ENCODE data around the gene GABRD. TPM values are rescaled to one million over a fixed set of nuclear protein-coding genes. Genes with fewer than 3 reads are reported as not detected.

The GABRD gene
- polyA plus RNA-seq, 1 experiment, result not detected

- ChIA-PET POLR2A (no interaction called here), CTCF (interaction anchor here (1.4 kb wide), 1 partner anchor 30 kb away, joined by 3 read pairs; no protein-coding TSS in a partner anchor)
- TF ChIP-seq CTCF (IDR thresholded peaks at IDR 0.05; ENCODE audit: insufficient read depth, low read depth, low read length), result no peak
- H3K4me3 ChIP-seq (ENCODE audit: low read depth, low read length), result no peak overlapping the region
- peaks cover 25% of the 10 kb centered on the region for H3K27me3 ChIP-seq (ENCODE audit: control insufficient read depth, insufficient read depth, low read length)
- DNase-seq (ENCODE audit: low read depth), result no peak
- H3K36me3 ChIP-seq (ENCODE audit: control insufficient read depth, insufficient read depth, low read length), result no peaks in the 10 kb centered on the region
Measured at GRCh38 chr1:2014741-2015735, 4.1 kb upstream of the GABRD start.

- Histone ChIP-seq H3K36me3 (ENCODE audit: control insufficient read depth, insufficient read depth, low read length) (no peaks in the 10 kb centered on the region), H3K4me3 (ENCODE audit: low read depth, low read length) (no peak overlapping the region), H3K27me3 (ENCODE audit: control insufficient read depth, insufficient read depth, low read length) (peaks cover 29% of the 10 kb centered on the region)
- DNase-seq (ENCODE audit: low read depth), result no peak
- ChIA-PET CTCF (interaction anchor here (1.4 kb wide), 1 partner anchor 29 kb away, joined by 3 read pairs; no protein-coding TSS in a partner anchor), POLR2A (no interaction called here)
- TF ChIP-seq CTCF (IDR thresholded peaks at IDR 0.05; ENCODE audit: insufficient read depth, low read depth, low read length), result no peak
Measured at GRCh38 chr1:2016123-2016522, 3.0 kb upstream of the GABRD start.

- H3K27me3 ChIP-seq (ENCODE audit: control insufficient read depth, insufficient read depth, low read length), result peaks cover 31% of the 10 kb centered on the region
- no peak overlapping the region for H3K4me3 ChIP-seq (ENCODE audit: low read depth, low read length)
- ChIA-PET CTCF (interaction anchor here (0.6 to 1.3 kb wide), 2 partner anchors 26 to 54 kb away, joined by 3 to 6 read pairs; no protein-coding TSS in a partner anchor), POLR2A (no interaction called here)
- DNase-seq (ENCODE audit: low read depth), result no peak
- H3K36me3 ChIP-seq (ENCODE audit: control insufficient read depth, insufficient read depth, low read length), result no peaks in the 10 kb centered on the region
- TF ChIP-seq CTCF (IDR thresholded peaks at IDR 0.05; ENCODE audit: insufficient read depth, low read depth, low read length), result no peak
Measured at GRCh38 chr1:2018217-2019171, 651 bp upstream of the GABRD start.

GRCh38 chr1:2019571-2020309 is 595 bp downstream of the GABRD start:
- no peak for DNase-seq (ENCODE audit: low read depth)
- POLR2A ChIA-PET, result no interaction called here
- CTCF ChIA-PET, result no interaction called here
- H3K36me3 ChIP-seq (ENCODE audit: control insufficient read depth, insufficient read depth, low read length), result no peaks in the 10 kb centered on the region
- peaks cover 31% of the 10 kb centered on the region for H3K27me3 ChIP-seq (ENCODE audit: control insufficient read depth, insufficient read depth, low read length)
- TF ChIP-seq CTCF (IDR thresholded peaks at IDR 0.05; ENCODE audit: insufficient read depth, low read depth, low read length), result no peak
- no peak overlapping the region for H3K4me3 ChIP-seq (ENCODE audit: low read depth, low read length)

All from BJ (cell line).